Measurements from ENCODE around the gene SH3PXD2A. TPM values are rescaled to one million over a fixed set of nuclear protein-coding genes. Genes with fewer than 3 reads are reported as not detected.

The SH3PXD2A gene
- total and polyA plus RNA-seq, 9 of the 15 experiments (the other 6 are each of a cell fraction or from before 2014, with no cell fraction given), result 0.41 to 9.3 (median 2.5) TPM

DNA sequence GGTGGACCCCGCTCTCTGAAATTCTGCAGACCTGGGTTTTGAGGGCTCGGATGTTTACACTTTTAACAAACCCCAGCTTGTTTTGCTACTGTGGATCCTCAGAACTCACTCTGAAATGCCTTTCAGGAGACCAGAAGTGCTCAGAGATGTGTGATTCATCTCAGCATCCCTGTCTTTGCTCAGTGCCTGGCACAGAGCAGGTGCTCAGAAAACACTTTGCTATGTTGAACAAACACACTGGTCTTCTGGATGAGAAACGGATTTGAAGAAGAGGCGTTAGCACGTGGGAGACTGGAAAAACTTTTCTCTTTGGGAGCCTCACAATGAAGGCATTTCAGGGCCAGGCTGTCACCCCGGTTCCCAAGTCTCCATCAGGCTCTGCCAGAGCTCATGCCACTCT lies 53.3 kb downstream of the SH3PXD2A start:
- no peak overlapping the region for H3K4me3 ChIP-seq

More for the DNA sequence above, 53.3 kb downstream of the SH3PXD2A start:
- H3K79me2 ChIP-seq (ENCODE audit: control insufficient read depth, insufficient read depth, low read length), result no peaks in the 10 kb centered on the region
- intact Hi-C loops (cut with micrococcal nuclease) (no loop called here), in situ Hi-C loops (cut with MboI) (no loop called here)
- peaks cover 3 to 59% of the 10 kb centered on the region in 2 experiments; a peak in 3 of 5 replicates for H3K27me3 ChIP-seq (ENCODE audit: control insufficient read depth in 2 of 2, insufficient read depth in 2 of 2, low read length in 2 of 2)
- H3K9ac ChIP-seq (ENCODE audit: insufficient read depth in 1 of 2, low read depth in 2 of 2, low read length in 2 of 2), result no peak overlapping the region
- no TSS peak for BruUV-seq (replicated peaks)
- TF ChIP-seq ZNF217 (CRISPR knock-in tag; IDR thresholded peaks at IDR 0.05) (no peak), NCOA2 (IDR thresholded peaks at IDR 0.05; ENCODE audit: partially characterized antibody in 2 of 2) (no peak), FOXP1 (CRISPR knock-in tag; IDR thresholded peaks at IDR 0.05) (no peak), SMAD1 (IDR thresholded peaks at IDR 0.05; ENCODE audit: low read depth, low read length, partially characterized antibody) (no peak), DNMT1 (IDR thresholded peaks at IDR 0.05) (no peak), ZEB2 (IDR thresholded peaks at IDR 0.05) (no peak), ZNF764 (CRISPR knock-in tag; IDR thresholded peaks at IDR 0.05; ENCODE audit: low read depth) (no peak), HOXB6 (CRISPR knock-in tag; IDR thresholded peaks at IDR 0.05; ENCODE audit: borderline replicate concordance) (no peak), ZNF76 (CRISPR knock-in tag; IDR thresholded peaks at IDR 0.05; ENCODE audit: borderline replicate concordance) (no peak), MCM2 (IDR thresholded peaks at IDR 0.05; ENCODE audit: low read depth) (no peak), ZNF274 (IDR thresholded peaks at IDR 0.05; ENCODE audit: borderline replicate concordance, low read depth, low read length) (no peak)
- TF ChIP-seq, protein P1, sequence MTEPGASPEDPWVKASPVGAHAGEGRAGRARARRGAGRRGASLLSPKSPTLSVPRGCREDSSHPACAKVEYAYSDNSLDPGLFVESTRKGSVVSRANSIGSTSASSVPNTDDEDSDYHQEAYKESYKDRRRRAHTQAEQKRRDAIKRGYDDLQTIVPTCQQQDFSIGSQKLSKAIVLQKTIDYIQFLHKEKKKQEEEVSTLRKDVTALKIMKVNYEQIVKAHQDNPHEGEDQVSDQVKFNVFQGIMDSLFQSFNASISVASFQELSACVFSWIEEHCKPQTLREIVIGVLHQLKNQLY (CRISPR knock-in tag; conservative IDR thresholded peaks at IDR 0.05), result no peak
- TF ChIP-seq, protein P2, sequence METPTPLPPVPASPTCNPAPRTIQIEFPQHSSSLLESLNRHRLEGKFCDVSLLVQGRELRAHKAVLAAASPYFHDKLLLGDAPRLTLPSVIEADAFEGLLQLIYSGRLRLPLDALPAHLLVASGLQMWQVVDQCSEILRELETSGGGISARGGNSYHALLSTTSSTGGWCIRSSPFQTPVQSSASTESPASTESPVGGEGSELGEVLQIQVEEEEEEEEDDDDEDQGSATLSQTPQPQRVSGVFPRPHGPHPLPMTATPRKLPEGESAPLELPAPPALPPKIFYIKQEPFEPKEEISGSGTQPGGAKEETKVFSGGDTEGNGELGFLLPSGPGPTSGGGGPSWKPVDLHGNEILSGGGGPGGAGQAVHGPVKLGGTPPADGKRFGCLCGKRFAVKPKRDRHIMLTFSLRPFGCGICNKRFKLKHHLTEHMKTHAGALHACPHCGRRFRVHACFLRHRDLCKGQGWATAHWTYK (CRISPR knock-in tag; IDR thresholded peaks at IDR 0.05), result no peak
- TF ChIP-seq, protein P3, sequence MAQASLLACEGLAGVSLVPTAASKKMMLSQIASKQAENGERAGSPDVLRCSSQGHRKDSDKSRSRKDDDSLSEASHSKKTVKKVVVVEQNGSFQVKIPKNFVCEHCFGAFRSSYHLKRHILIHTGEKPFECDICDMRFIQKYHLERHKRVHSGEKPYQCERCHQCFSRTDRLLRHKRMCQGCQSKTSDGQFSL (CRISPR knock-in tag; IDR thresholded peaks at IDR 0.05), result no peak
- TF ChIP-seq, protein P3 (tag; IDR thresholded peaks at IDR 0.05), result no peak
- TF ChIP-seq, protein P4, sequence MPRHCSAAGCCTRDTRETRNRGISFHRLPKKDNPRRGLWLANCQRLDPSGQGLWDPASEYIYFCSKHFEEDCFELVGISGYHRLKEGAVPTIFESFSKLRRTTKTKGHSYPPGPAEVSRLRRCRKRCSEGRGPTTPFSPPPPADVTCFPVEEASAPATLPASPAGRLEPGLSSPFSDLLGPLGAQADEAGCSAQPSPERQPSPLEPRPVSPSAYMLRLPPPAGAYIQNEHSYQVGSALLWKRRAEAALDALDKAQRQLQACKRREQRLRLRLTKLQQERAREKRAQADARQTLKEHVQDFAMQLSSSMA (CRISPR knock-in tag; IDR thresholded peaks at IDR 0.05), result no peak
- CTCF ChIA-PET (ENCODE audit: low intra/inter-chr PET ratio), result no interaction called here
- H2AFZ ChIP-seq (ENCODE audit: low read depth, low read length), result no peak overlapping the region
- 12% methylated on average over 6 of the region's 6 CpGs for WGBS (ENCODE audit: insufficient coverage, low coverage, missing lambda C conversion rate)
- no peak for DNase-seq (ENCODE audit: extremely low read depth in 1 of 4, low spot score in 3 of 4)
- H3K9me1 ChIP-seq (ENCODE audit: control insufficient read depth, insufficient read depth, low read length), result no peaks in the 10 kb centered on the region
- POLR2A ChIA-PET, result interaction anchor here (0.7 kb wide), 1 partner anchor 242 kb away, joined by 3 read pairs; no protein-coding TSS in a partner anchor
- no peaks in the 10 kb centered on the region; a peak in 1 of 5 replicates for H3K4me1 ChIP-seq (replicated peaks in 1 of 2; ENCODE audit: control insufficient read depth in 2 of 2, insufficient read depth in 2 of 2, low read length in 2 of 2)
- no peak overlapping the region for H3K4me2 ChIP-seq (ENCODE audit: insufficient read depth, low read length)
- 0 out of 2 replicates have a peak, but pooled peaks cover 5% of the 10 kb centered on the region for H4K20me1 ChIP-seq (replicated peaks; ENCODE audit: control insufficient read depth, insufficient read depth, low read length)
- no peak for ATAC-seq
- no peaks in the 10 kb centered on the region for H3K36me3 ChIP-seq (ENCODE audit: control insufficient read depth, insufficient read depth, low read length)
- no peak for FAIRE-seq
- no peaks in the 10 kb centered on the region for H3K9me3 ChIP-seq (replicated peaks; ENCODE audit: control insufficient read depth, insufficient read depth, low read depth, low read length)
- H3K27ac ChIP-seq (ENCODE audit: extremely low read depth, low read depth, low read length), result no peak overlapping the region

Data from K562 (cell line).